ENCODE data around the gene LSMEM2. TPM values are rescaled to one million over a fixed set of nuclear protein-coding genes. Genes with fewer than 3 reads are reported as not detected.

LSMEM2 gene
- polyA plus RNA-seq, 1 donor (not counting 4 experiments of a cell fraction or from before 2014, with no cell fraction given) = not detected

- no peak for DNase-seq (ENCODE audit: low read depth, low spot score)
- peak overlapping the region; percentile 97 for H3K27ac ChIP-seq (ENCODE audit: control insufficient read depth, insufficient read depth, low read length)
- peak overlapping the region in 2 of 3 experiments; percentile 48 to 67 for H3K4me3 ChIP-seq (ENCODE audit: control insufficient read depth in 2 of 3, extremely low read depth in 1 of 3, insufficient read depth in 2 of 3, low read depth in 1 of 3, low read length in 3 of 3)
- peaks cover 39% of the 10 kb centered on the region for H3K4me1 ChIP-seq (ENCODE audit: control insufficient read depth, extremely low read depth, insufficient read depth, low read length)
- peaks cover 5% of the 10 kb centered on the region for H3K9me1 ChIP-seq (ENCODE audit: control insufficient read depth, extremely low read depth, insufficient read depth, low read length)
- peaks cover 9% of the 10 kb centered on the region for H3K79me2 ChIP-seq (ENCODE audit: control insufficient read depth, insufficient read depth, low read length)
- TF ChIP-seq, protein P1, sequence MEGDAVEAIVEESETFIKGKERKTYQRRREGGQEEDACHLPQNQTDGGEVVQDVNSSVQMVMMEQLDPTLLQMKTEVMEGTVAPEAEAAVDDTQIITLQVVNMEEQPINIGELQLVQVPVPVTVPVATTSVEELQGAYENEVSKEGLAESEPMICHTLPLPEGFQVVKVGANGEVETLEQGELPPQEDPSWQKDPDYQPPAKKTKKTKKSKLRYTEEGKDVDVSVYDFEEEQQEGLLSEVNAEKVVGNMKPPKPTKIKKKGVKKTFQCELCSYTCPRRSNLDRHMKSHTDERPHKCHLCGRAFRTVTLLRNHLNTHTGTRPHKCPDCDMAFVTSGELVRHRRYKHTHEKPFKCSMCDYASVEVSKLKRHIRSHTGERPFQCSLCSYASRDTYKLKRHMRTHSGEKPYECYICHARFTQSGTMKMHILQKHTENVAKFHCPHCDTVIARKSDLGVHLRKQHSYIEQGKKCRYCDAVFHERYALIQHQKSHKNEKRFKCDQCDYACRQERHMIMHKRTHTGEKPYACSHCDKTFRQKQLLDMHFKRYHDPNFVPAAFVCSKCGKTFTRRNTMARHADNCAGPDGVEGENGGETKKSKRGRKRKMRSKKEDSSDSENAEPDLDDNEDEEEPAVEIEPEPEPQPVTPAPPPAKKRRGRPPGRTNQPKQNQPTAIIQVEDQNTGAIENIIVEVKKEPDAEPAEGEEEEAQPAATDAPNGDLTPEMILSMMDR (optimal IDR thresholded peaks at IDR 0.05 in 1 of 3, IDR thresholded peaks at IDR 0.05 in 1 of 3, conservative IDR thresholded peaks at IDR 0.05 in 1 of 3; ENCODE audit: extremely low read depth in 1 of 3, insufficient read depth in 2 of 3, low read length in 3 of 3) = no peak
- no peak for TF ChIP-seq EZH2 (IDR thresholded peaks at IDR 0.05; ENCODE audit: low read length)
- peaks cover 0 to 4% of the 10 kb centered on the region in 2 experiments for H3K36me3 ChIP-seq (ENCODE audit: control insufficient read depth in 2 of 2, extremely low read depth in 1 of 2, insufficient read depth in 2 of 2, low read length in 2 of 2)
- H4K20me1 ChIP-seq (ENCODE audit: control insufficient read depth, extremely low read depth, insufficient read depth, low read length) = no peaks in the 10 kb centered on the region
- no peaks in the 10 kb centered on the region for H3K27me3 ChIP-seq (ENCODE audit: control insufficient read depth, extremely low read depth, insufficient read depth, low read length)
- no peaks in the 10 kb centered on the region for H3K9me3 ChIP-seq (ENCODE audit: control insufficient read depth, low read depth, low read length)
- H3K4me2 ChIP-seq (ENCODE audit: control insufficient read depth, extremely low read depth, insufficient read depth, low read depth, low read length) = peak overlapping the region; percentile 79
- FAIRE-seq = no peak
- dilution Hi-C loops (cut with MboI; ENCODE audit: extremely low pct_ligation_motif_present, low sequenced_read_pairs) = no loop called here
- H2AFZ ChIP-seq (ENCODE audit: control insufficient read depth, low read length) = no peak overlapping the region
- peak overlapping the region; percentile 76 for H3K9ac ChIP-seq (ENCODE audit: control insufficient read depth, extremely low read depth, insufficient read depth, low read length)
These were observed 21.9 kb downstream of the LSMEM2 start for GRCh38 chr3:50300681-50301254.

- dilution Hi-C loops (cut with MboI; ENCODE audit: extremely low pct_ligation_motif_present, low sequenced_read_pairs) = no loop called here
- Histone ChIP-seq H3K4me3 (ENCODE audit: control insufficient read depth in 2 of 3, extremely low read depth in 1 of 3, insufficient read depth in 2 of 3, low read depth in 1 of 3, low read length in 3 of 3) (no peak overlapping the region), H2AFZ (ENCODE audit: control insufficient read depth, low read length) (no peak overlapping the region), H3K4me1 (ENCODE audit: control insufficient read depth, extremely low read depth, insufficient read depth, low read length) (peaks cover 39% of the 10 kb centered on the region), H3K4me2 (ENCODE audit: control insufficient read depth, extremely low read depth, insufficient read depth, low read depth, low read length) (peak overlapping the region; percentile 37), H3K27me3 (ENCODE audit: control insufficient read depth, extremely low read depth, insufficient read depth, low read length) (no peaks in the 10 kb centered on the region), H3K36me3 (ENCODE audit: control insufficient read depth in 2 of 2, extremely low read depth in 1 of 2, insufficient read depth in 2 of 2, low read length in 2 of 2) (no peaks in the 10 kb centered on the region), H4K20me1 (ENCODE audit: control insufficient read depth, extremely low read depth, insufficient read depth, low read length) (no peaks in the 10 kb centered on the region), H3K27ac (ENCODE audit: control insufficient read depth, insufficient read depth, low read length) (peak overlapping the region; percentile 60), H3K9me3 (ENCODE audit: control insufficient read depth, low read depth, low read length) (no peaks in the 10 kb centered on the region), H3K9me1 (ENCODE audit: control insufficient read depth, extremely low read depth, insufficient read depth, low read length) (peaks cover 5% of the 10 kb centered on the region), H3K79me2 (ENCODE audit: control insufficient read depth, insufficient read depth, low read length) (peaks cover 9% of the 10 kb centered on the region), H3K9ac (ENCODE audit: control insufficient read depth, extremely low read depth, insufficient read depth, low read length) (no peak overlapping the region)
- no peak for FAIRE-seq
- TF ChIP-seq EZH2 (IDR thresholded peaks at IDR 0.05; ENCODE audit: low read length) = no peak
- TF ChIP-seq, protein P1 (optimal IDR thresholded peaks at IDR 0.05 in 1 of 3, IDR thresholded peaks at IDR 0.05 in 1 of 3, conservative IDR thresholded peaks at IDR 0.05 in 1 of 3; ENCODE audit: extremely low read depth in 1 of 3, insufficient read depth in 2 of 3, low read length in 3 of 3) = no peak
- DNase-seq (ENCODE audit: low read depth, low spot score) = no peak
These were observed 23.5 kb downstream of the LSMEM2 start for GRCh38 chr3:50302095-50303012.

Measured in keratinocyte (primary cell).